ENCODE results near the gene HTR2B. TPM values are rescaled to one million over a fixed set of nuclear protein-coding genes. Genes with fewer than 3 reads are reported as not detected.

The HTR2B gene
- total RNA-seq, 1 experiment from 2014 or later = not detected

DNA sequence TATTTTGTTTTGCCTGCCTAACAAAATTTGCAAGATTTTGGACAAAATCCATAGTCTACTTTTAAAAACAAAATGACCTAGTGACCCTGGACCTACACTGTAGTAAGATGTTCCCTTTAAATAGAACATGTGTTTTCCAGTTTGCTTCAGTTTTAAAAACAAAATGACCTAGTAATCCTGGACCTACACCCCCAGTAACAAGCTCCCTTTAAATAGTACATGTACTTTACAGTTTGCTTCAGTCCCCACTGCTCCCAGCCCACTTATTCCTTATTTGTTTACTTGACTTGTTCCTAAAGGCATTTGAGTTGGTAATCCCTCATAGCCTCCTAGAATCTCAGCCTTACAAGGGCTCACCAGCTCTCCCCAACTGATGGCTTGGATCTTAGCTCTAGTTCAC lies 34.5 kb upstream of the HTR2B start:
- Histone ChIP-seq H3K4me3 (replicated peaks in 1 of 2; ENCODE audit: low read depth in 1 of 2, low read length in 2 of 2) (no peak overlapping the region), H3K9me3 (ENCODE audit: control insufficient read depth in 1 of 2, insufficient read depth in 1 of 2, low read depth in 1 of 2, low read length in 2 of 2) (no peaks in the 10 kb centered on the region), H3K9ac (ENCODE audit: low read length) (no peak overlapping the region), H4K20me1 (ENCODE audit: insufficient read depth) (no peaks in the 10 kb centered on the region), H3K36me3 (ENCODE audit: control insufficient read depth in 1 of 2, insufficient read depth in 2 of 2, low read length in 2 of 2) (peaks cover 3 to 13% of the 10 kb centered on the region in 2 experiments; a peak in 3 of 4 replicates), H3K27me3 (ENCODE audit: insufficient read depth, low read length) (no peaks in the 10 kb centered on the region), H3K27ac (ENCODE audit: low read depth, low read length) (no peak overlapping the region), H2AFZ (ENCODE audit: low read depth, low read length, poor library complexity, severe bottlenecking) (no peak overlapping the region), H3K4me2 (ENCODE audit: low read length) (no peak overlapping the region), H3K9me2 (ENCODE audit: insufficient read depth) (no peaks in the 10 kb centered on the region), H3K4me1 (ENCODE audit: control insufficient read depth in 1 of 2, insufficient read depth in 2 of 2, low read length in 2 of 2) (peaks cover 0 to 6% of the 10 kb centered on the region in 2 experiments; a peak in 1 of 4 replicates), H3K79me2 (ENCODE audit: insufficient read depth, low read length) (peaks cover 5% of the 10 kb centered on the region; the same call in 1 of the 2 replicates)
- intact Hi-C loops (cut with micrococcal nuclease) = no loop called here
- ATAC-seq (no peak), DNase-seq (ENCODE audit: low read depth, low spot score) (no peak)
- BruUV-seq (replicated peaks) = no TSS peak
- CTCF ChIA-PET = no interaction called here
- RAD21 ChIA-PET (ENCODE audit: low non-redundant PET in 1 of 2, low total read pairs in 2 of 2, uncharacterized antibody in 2 of 2, unreplicated experiment in 2 of 2) = no interaction called here
- POLR2A ChIA-PET = no interaction called here
- TF ChIP-seq EZH2phosphoT487 (IDR thresholded peaks at IDR 0.05; ENCODE audit: borderline replicate concordance) (no peak), ZFX (IDR thresholded peaks at IDR 0.05) (no peak)
- TF ChIP-seq, protein P1, sequence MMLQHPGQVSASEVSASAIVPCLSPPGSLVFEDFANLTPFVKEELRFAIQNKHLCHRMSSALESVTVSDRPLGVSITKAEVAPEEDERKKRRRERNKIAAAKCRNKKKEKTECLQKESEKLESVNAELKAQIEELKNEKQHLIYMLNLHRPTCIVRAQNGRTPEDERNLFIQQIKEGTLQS (IDR thresholded peaks at IDR 0.05) = no peak
- TF ChIP-seq, protein P2, sequence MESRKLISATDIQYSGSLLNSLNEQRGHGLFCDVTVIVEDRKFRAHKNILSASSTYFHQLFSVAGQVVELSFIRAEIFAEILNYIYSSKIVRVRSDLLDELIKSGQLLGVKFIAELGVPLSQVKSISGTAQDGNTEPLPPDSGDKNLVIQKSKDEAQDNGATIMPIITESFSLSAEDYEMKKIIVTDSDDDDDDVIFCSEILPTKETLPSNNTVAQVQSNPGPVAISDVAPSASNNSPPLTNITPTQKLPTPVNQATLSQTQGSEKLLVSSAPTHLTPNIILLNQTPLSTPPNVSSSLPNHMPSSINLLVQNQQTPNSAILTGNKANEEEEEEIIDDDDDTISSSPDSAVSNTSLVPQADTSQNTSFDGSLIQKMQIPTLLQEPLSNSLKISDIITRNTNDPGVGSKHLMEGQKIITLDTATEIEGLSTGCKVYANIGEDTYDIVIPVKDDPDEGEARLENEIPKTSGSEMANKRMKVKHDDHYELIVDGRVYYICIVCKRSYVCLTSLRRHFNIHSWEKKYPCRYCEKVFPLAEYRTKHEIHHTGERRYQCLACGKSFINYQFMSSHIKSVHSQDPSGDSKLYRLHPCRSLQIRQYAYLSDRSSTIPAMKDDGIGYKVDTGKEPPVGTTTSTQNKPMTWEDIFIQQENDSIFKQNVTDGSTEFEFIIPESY (IDR thresholded peaks at IDR 0.05; ENCODE audit: extremely low read depth, insufficient replicate concordance, low read length) = no peak

DNA sequence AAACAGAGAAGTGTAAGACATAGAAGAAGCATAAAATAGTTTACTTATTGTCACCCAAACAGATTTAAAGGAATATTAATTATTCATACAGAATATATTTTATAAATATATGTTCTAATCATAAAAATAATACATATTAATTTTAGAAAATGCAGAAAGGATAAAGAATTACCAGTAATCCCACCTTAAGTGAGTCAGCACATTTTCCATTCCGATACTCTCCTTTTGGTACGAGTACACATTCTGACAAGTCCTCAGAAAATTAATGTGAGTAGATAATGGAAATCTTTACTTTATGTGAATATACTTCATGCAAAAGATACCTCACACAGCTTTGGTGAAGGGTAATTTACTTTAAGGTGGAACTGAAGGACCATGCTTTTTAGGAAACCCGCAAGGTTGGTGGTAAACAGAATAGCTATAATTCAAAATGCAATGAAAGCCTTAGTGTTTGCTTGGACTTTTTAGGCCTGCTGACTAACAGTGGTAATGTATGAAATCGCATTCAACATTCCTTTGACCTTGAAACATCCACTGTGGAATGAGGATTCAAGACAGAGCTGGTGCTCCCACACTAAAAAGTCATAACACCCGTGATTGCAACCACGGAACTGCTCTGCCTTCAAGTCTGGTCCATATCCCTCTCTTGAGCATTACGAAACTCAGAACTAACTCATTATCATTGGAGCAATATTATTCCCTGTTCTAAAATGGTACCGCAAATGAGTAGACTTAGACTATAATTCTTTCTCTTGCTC lies 28.1 kb upstream of the HTR2B start:
- no peak overlapping the region for H3K4me2 ChIP-seq (ENCODE audit: low read length)
- intact Hi-C loops (cut with micrococcal nuclease) = no loop called here
- no peaks in the 10 kb centered on the region for H3K9me3 ChIP-seq (ENCODE audit: control insufficient read depth in 1 of 2, insufficient read depth in 1 of 2, low read depth in 1 of 2, low read length in 2 of 2)
- H3K9ac ChIP-seq (ENCODE audit: low read length) = no peak overlapping the region
- ChIA-PET CTCF (no interaction called here), RAD21 (ENCODE audit: low non-redundant PET in 1 of 2, low total read pairs in 2 of 2, uncharacterized antibody in 2 of 2, unreplicated experiment in 2 of 2) (no interaction called here), POLR2A (no interaction called here)
- no peaks in the 10 kb centered on the region for H3K9me2 ChIP-seq (ENCODE audit: insufficient read depth)
- DNase-seq (ENCODE audit: low read depth, low spot score) (no peak), ATAC-seq (no peak)
- peaks cover 5 to 15% of the 10 kb centered on the region in 2 experiments; a peak in 3 of 4 replicates for H3K36me3 ChIP-seq (ENCODE audit: control insufficient read depth in 1 of 2, insufficient read depth in 2 of 2, low read length in 2 of 2)
- H2AFZ ChIP-seq (ENCODE audit: low read depth, low read length, poor library complexity, severe bottlenecking) = no peak overlapping the region
- no peak overlapping the region for H3K27ac ChIP-seq (ENCODE audit: low read depth, low read length)
- TF ChIP-seq EZH2 (IDR thresholded peaks at IDR 0.05) (no peak), POLR2AphosphoS5 (IDR thresholded peaks at IDR 0.05; ENCODE audit: low read depth, low read length) (no peak), POLR2A (IDR thresholded peaks at IDR 0.05; ENCODE audit: borderline replicate concordance, extremely low read depth, insufficient read depth, insufficient read length) (no peak), EGR1 (IDR thresholded peaks at IDR 0.05; ENCODE audit: low read depth) (no peak), SIN3A (IDR thresholded peaks at IDR 0.05; ENCODE audit: low read depth) (no peak)
- TF ChIP-seq, protein P3, sequence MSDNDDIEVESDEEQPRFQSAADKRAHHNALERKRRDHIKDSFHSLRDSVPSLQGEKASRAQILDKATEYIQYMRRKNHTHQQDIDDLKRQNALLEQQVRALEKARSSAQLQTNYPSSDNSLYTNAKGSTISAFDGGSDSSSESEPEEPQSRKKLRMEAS (IDR thresholded peaks at IDR 0.05) = no peak
- no TSS peak for BruUV-seq (replicated peaks)
- peaks cover 5% of the 10 kb centered on the region; the same call in 1 of the 2 replicates for H3K79me2 ChIP-seq (ENCODE audit: insufficient read depth, low read length)
- no peak overlapping the region for H3K4me3 ChIP-seq (replicated peaks in 1 of 2; ENCODE audit: low read depth in 1 of 2, low read length in 2 of 2)
- H3K27me3 ChIP-seq (ENCODE audit: insufficient read depth, low read length) = no peaks in the 10 kb centered on the region
- H4K20me1 ChIP-seq (ENCODE audit: insufficient read depth) = no peaks in the 10 kb centered on the region
- no peaks in the 10 kb centered on the region for H3K4me1 ChIP-seq (ENCODE audit: control insufficient read depth in 1 of 2, insufficient read depth in 2 of 2, low read length in 2 of 2)
